ENCODE data around the gene TYW5. TPM values are rescaled to one million over a fixed set of nuclear protein-coding genes. Genes with fewer than 3 reads are reported as not detected.

TYW5 gene
- polyA plus RNA-seq, 3 donors = 1.5 to 3.5 (median 1.6) TPM

DNA sequence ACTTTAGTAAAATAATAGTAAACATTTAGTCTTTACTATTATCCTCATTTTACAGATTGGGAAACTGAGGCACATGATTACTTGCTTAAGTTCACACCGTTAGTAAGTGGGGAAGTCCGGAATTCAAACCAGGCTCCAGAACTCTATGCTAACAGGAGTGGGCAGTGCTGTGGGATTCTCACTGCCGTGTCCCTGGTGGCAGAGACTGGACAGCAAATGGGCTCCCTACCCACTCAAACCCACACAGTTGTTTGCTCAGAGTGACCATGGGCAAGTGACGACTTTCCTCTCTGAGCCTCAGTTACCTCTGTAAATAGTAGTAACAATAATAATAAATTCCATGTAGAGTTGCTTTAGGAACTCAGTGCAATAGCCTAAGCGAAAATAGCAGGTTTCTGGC is 24.1 kb upstream of the TYW5 start:
- Histone ChIP-seq H2AFZ (ENCODE audit: insufficient read depth, low read depth, low read length, poor library complexity, severe bottlenecking) (peak overlapping the region; percentile 19), H3K4me3 (replicated peaks in 1 of 3; ENCODE audit: low read depth in 2 of 3, low read length in 3 of 3) (no peak overlapping the region), H4K20me1 (ENCODE audit: insufficient read depth, low read length) (no peaks in the 10 kb centered on the region), H3K79me2 (ENCODE audit: insufficient read depth, low read length) (no peaks in the 10 kb centered on the region), H3K9me3 (replicated peaks in 1 of 2; ENCODE audit: control insufficient read depth in 1 of 2, insufficient read depth in 1 of 2, low read length in 2 of 2) (no peaks in the 10 kb centered on the region), H3K27ac (ENCODE audit: low read depth in 1 of 2, low read length in 2 of 2) (no peak overlapping the region), H3K4me2 (replicated peaks; ENCODE audit: extremely low read depth, low read length, poor library complexity, severe bottlenecking) (no peak overlapping the region), H3K4me1 (ENCODE audit: control insufficient read depth in 1 of 2, insufficient read depth in 2 of 2, low read length in 2 of 2) (no peaks in the 10 kb centered on the region), H3K9ac (ENCODE audit: insufficient read depth, low read length, poor library complexity, severe bottlenecking) (no peak overlapping the region), H3K36me3 (replicated peaks in 1 of 2; ENCODE audit: control insufficient read depth in 1 of 2, insufficient read depth in 2 of 2, low read length in 2 of 2) (no peaks in the 10 kb centered on the region), H3K27me3 (ENCODE audit: control insufficient read depth in 2 of 2, insufficient read depth in 2 of 2, low read length in 2 of 2) (no peaks in the 10 kb centered on the region)
- H3K4me3 Mint-ChIP-seq = no peak overlapping the region
- H3K9me3 Mint-ChIP-seq = peaks cover 0 to 2% (median 0%) of the 10 kb centered on the region in 7 donors
- peaks cover 2 to 4% (median 2%) of the 10 kb centered on the region in 3 donors for H3K27me3 Mint-ChIP-seq (ENCODE audit: low read depth in 3 of 3)
- peaks cover 2 to 5% of the 10 kb centered on the region in 2 donors for H3K36me3 Mint-ChIP-seq
- intact Hi-C loops (cut with micrococcal nuclease) = no loop called here
- no CpG with 5 or more reads among the region's 5 CpGs for WGBS (ENCODE audit: insufficient coverage)
- H3K4me1 Mint-ChIP-seq = peaks cover 7% of the 10 kb centered on the region
- H3K27ac Mint-ChIP-seq = no peak overlapping the region
- DNase-seq = no peak
- TF ChIP-seq, protein P1, sequence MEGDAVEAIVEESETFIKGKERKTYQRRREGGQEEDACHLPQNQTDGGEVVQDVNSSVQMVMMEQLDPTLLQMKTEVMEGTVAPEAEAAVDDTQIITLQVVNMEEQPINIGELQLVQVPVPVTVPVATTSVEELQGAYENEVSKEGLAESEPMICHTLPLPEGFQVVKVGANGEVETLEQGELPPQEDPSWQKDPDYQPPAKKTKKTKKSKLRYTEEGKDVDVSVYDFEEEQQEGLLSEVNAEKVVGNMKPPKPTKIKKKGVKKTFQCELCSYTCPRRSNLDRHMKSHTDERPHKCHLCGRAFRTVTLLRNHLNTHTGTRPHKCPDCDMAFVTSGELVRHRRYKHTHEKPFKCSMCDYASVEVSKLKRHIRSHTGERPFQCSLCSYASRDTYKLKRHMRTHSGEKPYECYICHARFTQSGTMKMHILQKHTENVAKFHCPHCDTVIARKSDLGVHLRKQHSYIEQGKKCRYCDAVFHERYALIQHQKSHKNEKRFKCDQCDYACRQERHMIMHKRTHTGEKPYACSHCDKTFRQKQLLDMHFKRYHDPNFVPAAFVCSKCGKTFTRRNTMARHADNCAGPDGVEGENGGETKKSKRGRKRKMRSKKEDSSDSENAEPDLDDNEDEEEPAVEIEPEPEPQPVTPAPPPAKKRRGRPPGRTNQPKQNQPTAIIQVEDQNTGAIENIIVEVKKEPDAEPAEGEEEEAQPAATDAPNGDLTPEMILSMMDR (IDR thresholded peaks at IDR 0.05) = no peak

DNA sequence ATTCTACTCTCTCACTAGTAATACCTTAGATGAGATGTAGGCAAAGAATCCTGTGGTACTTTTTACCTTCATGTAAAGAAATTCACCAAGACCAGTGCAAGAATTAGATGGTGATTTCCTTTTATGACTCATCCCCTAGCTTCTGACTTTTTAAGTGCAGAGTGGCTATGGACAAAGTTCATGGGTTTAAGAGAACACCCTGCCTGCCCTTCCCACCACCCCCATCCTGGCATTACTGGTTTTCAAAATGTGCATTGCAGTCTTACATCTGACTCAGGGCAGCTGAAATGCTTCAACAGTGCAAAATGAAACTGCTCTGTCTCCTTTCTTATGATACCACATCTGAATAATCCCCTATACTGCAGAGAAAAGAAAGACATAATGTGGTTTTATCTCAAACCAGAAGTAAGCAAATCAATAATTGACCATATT is 22.7 kb upstream of the TYW5 start:
- H3K27ac ChIP-seq (ENCODE audit: low read depth in 1 of 2, low read length in 2 of 2) = no peak overlapping the region
- TF ChIP-seq, protein P1 (IDR thresholded peaks at IDR 0.05) = no peak
- no peak overlapping the region for H3K9ac ChIP-seq (ENCODE audit: insufficient read depth, low read length, poor library complexity, severe bottlenecking)
- no peaks in the 10 kb centered on the region for H3K79me2 ChIP-seq (ENCODE audit: insufficient read depth, low read length)
- Mint-ChIP-seq H3K27ac (no peak overlapping the region), H3K27me3 (ENCODE audit: low read depth in 3 of 3) (peaks cover 2% of the 10 kb centered on the region in 3 donors), H3K4me1 (peaks cover 7% of the 10 kb centered on the region), H3K4me3 (no peak overlapping the region), H3K9me3 (peaks cover 0 to 2% (median 0%) of the 10 kb centered on the region in 7 donors), H3K36me3 (peaks cover 8% of the 10 kb centered on the region in 2 donors)
- no peak overlapping the region for H3K4me3 ChIP-seq (replicated peaks in 1 of 3; ENCODE audit: low read depth in 2 of 3, low read length in 3 of 3)
- no peaks in the 10 kb centered on the region for H3K9me3 ChIP-seq (replicated peaks in 1 of 2; ENCODE audit: control insufficient read depth in 1 of 2, insufficient read depth in 1 of 2, low read length in 2 of 2)
- no peaks in the 10 kb centered on the region for H3K27me3 ChIP-seq (ENCODE audit: control insufficient read depth in 2 of 2, insufficient read depth in 2 of 2, low read length in 2 of 2)
- H3K4me1 ChIP-seq (ENCODE audit: control insufficient read depth in 1 of 2, insufficient read depth in 2 of 2, low read length in 2 of 2) = no peaks in the 10 kb centered on the region
- intact Hi-C loops (cut with micrococcal nuclease) = no loop called here
- DNase-seq = peak in 1 of 3 donors; percentile 8
- H4K20me1 ChIP-seq (ENCODE audit: insufficient read depth, low read length) = no peaks in the 10 kb centered on the region
- no peak overlapping the region for H2AFZ ChIP-seq (ENCODE audit: insufficient read depth, low read depth, low read length, poor library complexity, severe bottlenecking)
- H3K36me3 ChIP-seq (replicated peaks in 1 of 2; ENCODE audit: control insufficient read depth in 1 of 2, insufficient read depth in 2 of 2, low read length in 2 of 2) = peaks cover 0 to 2% of the 10 kb centered on the region in 2 donors
- H3K4me2 ChIP-seq (replicated peaks; ENCODE audit: extremely low read depth, low read length, poor library complexity, severe bottlenecking) = no peak overlapping the region

Data from CD14-positive monocyte (primary cell).